Activated CD8-positive, alpha-beta memory T cell treated with anti-CD3 and anti-CD28 coated beads for 36 hours (primary cell): ENCODE results near the gene MARK3. TPM values are rescaled to one million over a fixed set of nuclear protein-coding genes. Genes with fewer than 3 reads are reported as not detected.

Source experiments
- CTCF ChIA-PET: fragments of 350-600 bp; sonication (Branson Sonifier 250); formaldehyde crosslinking; loops from one replicate; lab custom pipeline; 2021; ENCODE audit warnings: antibody characterized with exemption; lab: Charles Lee
- POLR2A ChIA-PET: fragments of 350-600 bp; sonication (Branson Sonifier 250); formaldehyde crosslinking; loops from one replicate; lab custom pipeline; 2021; ENCODE audit warnings: antibody characterized with exemption; lab: Charles Lee
- total RNA-seq, 2 experiments: library from RNA; stranded (reverse); gene quantifications; one replicate each; pipeline ENCODE4 v1.2.3, GENCODE V29; 2021

MARK3 gene
- total RNA-seq, 2 experiments from 2014 or later = 81.7 to 83.4 TPM

GRCh38 chr14:103408491-103409155, 23.4 kb downstream of the MARK3 start:
- ChIA-PET POLR2A (no interaction called here), CTCF (interaction anchor here (2.1 kb wide), 1 partner anchor 18 kb away, joined by 7 read pairs; no protein-coding TSS in a partner anchor)

GRCh38 chr14:103416916-103417315, 31.7 kb downstream of the MARK3 start:
- POLR2A ChIA-PET = no interaction called here
- CTCF ChIA-PET = interaction anchor here (1.9 to 2.5 kb wide), 2 partner anchors 13 to 26 kb away, joined by 4 to 12 read pairs; no protein-coding TSS in a partner anchor

- POLR2A ChIA-PET = interaction anchor here (0.6 to 0.7 kb wide), 2 partner anchors 401 to 1283 kb away, joined by 3 to 13 read pairs; no protein-coding TSS in a partner anchor
- CTCF ChIA-PET = interaction anchor here (0.6 to 2.5 kb wide), 3 partner anchors 24 to 71 kb away, joined by 3 to 12 read pairs (median 6); no protein-coding TSS in a partner anchor
Observed at GRCh38 chr14:103418481-103418818, 33.2 kb downstream of the MARK3 start.

- POLR2A ChIA-PET = no interaction called here
Observed at GRCh38 chr14:103421556-103421955, 36.3 kb downstream of the MARK3 start.

GRCh38 chr14:103423050-103423461, 37.8 kb downstream of the MARK3 start:
- POLR2A ChIA-PET = no interaction called here
- CTCF ChIA-PET = interaction anchor here (0.6 kb wide), 1 partner anchor 861 kb away, joined by 3 read pairs; no protein-coding TSS in a partner anchor

More at GRCh38 chr14:103421556-103421955, 36.3 kb downstream of the MARK3 start:
- CTCF ChIA-PET = no interaction called here

- ChIA-PET CTCF (interaction anchor here (0.7 to 1.0 kb wide), 2 partner anchors 16 to 529 kb away, joined by 3 to 5 read pairs; no protein-coding TSS in a partner anchor), POLR2A (interaction anchor here (0.6 kb wide), 1 partner anchor 33 kb away, joined by 3 read pairs; no protein-coding TSS in a partner anchor)
Observed at GRCh38 chr14:103427485-103428443, 42.5 kb downstream of the MARK3 start.

- ChIA-PET CTCF (interaction anchor here (1.2 kb wide), 1 partner anchor 32 kb away, joined by 3 read pairs; no protein-coding TSS in a partner anchor), POLR2A (no interaction called here)
Observed at GRCh38 chr14:103428723-103429556, 43.7 kb downstream of the MARK3 start.

GRCh38 chr14:103430358-103430757, 45.1 kb downstream of the MARK3 start:
- ChIA-PET CTCF (interaction anchor here (1.2 kb wide), 1 partner anchor 30 kb away, joined by 3 read pairs; no protein-coding TSS in a partner anchor), POLR2A (no interaction called here)

GRCh38 chr14:103432627-103433026, 47.4 kb downstream of the MARK3 start:
- ChIA-PET POLR2A (no interaction called here), CTCF (no interaction called here)

- ChIA-PET CTCF (no interaction called here), POLR2A (no interaction called here)
Observed at GRCh38 chr14:103433916-103434563, 48.8 kb downstream of the MARK3 start.

- POLR2A ChIA-PET = no interaction called here
- CTCF ChIA-PET = no interaction called here
Observed at GRCh38 chr14:103434868-103435442, 49.7 kb downstream of the MARK3 start.

GRCh38 chr14:103436533-103436932, 51.3 kb downstream of the MARK3 start:
- ChIA-PET CTCF (no interaction called here), POLR2A (no interaction called here)

- ChIA-PET POLR2A (no interaction called here), CTCF (interaction anchor here (0.6 kb wide), 1 partner anchor 13 kb away, joined by 4 read pairs; no protein-coding TSS in a partner anchor)
Observed at GRCh38 chr14:103442288-103442687, 57.1 kb downstream of the MARK3 start.

GRCh38 chr14:103443111-103443510, 57.9 kb downstream of the MARK3 start:
- CTCF ChIA-PET = no interaction called here
- POLR2A ChIA-PET = no interaction called here

- ChIA-PET POLR2A (no interaction called here), CTCF (no interaction called here)
Observed at GRCh38 chr14:103444837-103445524, 59.8 kb downstream of the MARK3 start.

- ChIA-PET POLR2A (no interaction called here), CTCF (no interaction called here)
Observed at GRCh38 chr14:103445806-103446205, 60.6 kb downstream of the MARK3 start.

GRCh38 chr14:103448097-103448496, 62.9 kb downstream of the MARK3 start:
- ChIA-PET POLR2A (no interaction called here), CTCF (no interaction called here)
